C4-2B (cell line): ENCODE measurements around the gene TSPAN31.

Experiments used
- ZFX ChIP-seq: fragments of 450-650 bp; IDR thresholded peaks from 2 replicates; pipeline ENCODE4 v1.6.1; 2017
- TF ChIP-seq, protein P1 (sequence below): fragments of 450-650 bp; conservative IDR thresholded peaks from 2 replicates; pipeline ENCODE4 v1.5.1; 2017; ENCODE audit warnings: mild to moderate bottlenecking

DNA sequence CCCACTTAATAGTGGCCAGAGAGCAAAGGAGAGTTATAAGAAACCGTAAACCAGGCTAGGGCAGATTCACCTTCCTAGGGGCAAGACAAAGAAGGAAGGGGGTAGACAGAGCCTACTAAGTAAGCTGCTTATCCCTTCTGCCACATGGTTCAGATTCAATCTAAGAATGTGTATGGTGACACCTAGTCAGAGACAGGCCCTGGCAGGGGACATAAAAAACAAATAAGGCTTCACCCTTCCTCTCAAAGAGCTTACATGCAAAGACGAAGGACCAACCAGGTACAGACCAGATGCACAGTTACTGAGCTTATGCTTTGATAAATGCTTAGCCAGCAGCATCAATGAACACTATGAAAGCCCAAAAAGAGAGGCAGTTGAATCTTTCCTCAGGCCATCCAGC lies 17.6 kb downstream of the TSPAN31 start:
- TF ChIP-seq, protein P1, sequence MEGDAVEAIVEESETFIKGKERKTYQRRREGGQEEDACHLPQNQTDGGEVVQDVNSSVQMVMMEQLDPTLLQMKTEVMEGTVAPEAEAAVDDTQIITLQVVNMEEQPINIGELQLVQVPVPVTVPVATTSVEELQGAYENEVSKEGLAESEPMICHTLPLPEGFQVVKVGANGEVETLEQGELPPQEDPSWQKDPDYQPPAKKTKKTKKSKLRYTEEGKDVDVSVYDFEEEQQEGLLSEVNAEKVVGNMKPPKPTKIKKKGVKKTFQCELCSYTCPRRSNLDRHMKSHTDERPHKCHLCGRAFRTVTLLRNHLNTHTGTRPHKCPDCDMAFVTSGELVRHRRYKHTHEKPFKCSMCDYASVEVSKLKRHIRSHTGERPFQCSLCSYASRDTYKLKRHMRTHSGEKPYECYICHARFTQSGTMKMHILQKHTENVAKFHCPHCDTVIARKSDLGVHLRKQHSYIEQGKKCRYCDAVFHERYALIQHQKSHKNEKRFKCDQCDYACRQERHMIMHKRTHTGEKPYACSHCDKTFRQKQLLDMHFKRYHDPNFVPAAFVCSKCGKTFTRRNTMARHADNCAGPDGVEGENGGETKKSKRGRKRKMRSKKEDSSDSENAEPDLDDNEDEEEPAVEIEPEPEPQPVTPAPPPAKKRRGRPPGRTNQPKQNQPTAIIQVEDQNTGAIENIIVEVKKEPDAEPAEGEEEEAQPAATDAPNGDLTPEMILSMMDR: no peak
- TF ChIP-seq ZFX: no peak
